Measurements from ENCODE around the gene FAM168A.

Gene FAM168A

DNA sequence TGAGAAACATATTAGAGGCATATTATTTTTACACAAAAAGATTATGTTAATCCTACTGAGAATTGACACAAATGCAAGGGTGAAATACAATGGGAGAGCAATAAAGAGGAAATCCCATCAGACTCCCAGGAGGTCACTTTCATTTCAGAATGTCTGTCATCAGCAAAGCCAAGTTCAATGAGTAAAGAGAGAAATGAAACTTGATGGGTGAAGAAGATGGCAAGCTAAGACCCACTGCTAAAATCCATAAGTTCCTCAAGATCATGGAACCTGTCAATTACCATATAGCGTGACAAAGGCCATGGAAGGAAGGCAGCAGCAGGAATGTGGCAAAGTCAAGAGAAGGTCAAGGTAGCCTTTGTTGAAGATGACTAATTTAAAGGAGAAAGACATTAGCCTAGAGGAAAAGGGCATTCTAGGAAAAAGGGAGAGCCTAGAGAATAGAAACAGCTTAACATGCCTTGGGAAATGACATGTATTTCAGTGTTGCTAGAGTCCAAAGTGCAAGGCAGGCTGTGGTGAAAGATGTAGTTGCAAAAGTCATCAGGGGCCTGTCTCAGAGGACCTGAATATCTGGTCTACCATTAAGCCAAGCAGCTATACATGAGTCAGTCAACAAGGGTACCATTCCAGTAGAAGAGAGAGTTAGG lies 43.1 kb downstream of the FAM168A start:
- no peak for DNase-seq

GRCh38 chr11:73553266-73553665 lies 44.6 kb downstream of the FAM168A start:
- DNase-seq, result no peak

GRCh38 chr11:73551677-73552076 lies 46.2 kb downstream of the FAM168A start:
- DNase-seq, result no peak

- DNase-seq, result no peak
These were observed 48.5 kb downstream of the FAM168A start for GRCh38 chr11:73549376-73549775.

DNA sequence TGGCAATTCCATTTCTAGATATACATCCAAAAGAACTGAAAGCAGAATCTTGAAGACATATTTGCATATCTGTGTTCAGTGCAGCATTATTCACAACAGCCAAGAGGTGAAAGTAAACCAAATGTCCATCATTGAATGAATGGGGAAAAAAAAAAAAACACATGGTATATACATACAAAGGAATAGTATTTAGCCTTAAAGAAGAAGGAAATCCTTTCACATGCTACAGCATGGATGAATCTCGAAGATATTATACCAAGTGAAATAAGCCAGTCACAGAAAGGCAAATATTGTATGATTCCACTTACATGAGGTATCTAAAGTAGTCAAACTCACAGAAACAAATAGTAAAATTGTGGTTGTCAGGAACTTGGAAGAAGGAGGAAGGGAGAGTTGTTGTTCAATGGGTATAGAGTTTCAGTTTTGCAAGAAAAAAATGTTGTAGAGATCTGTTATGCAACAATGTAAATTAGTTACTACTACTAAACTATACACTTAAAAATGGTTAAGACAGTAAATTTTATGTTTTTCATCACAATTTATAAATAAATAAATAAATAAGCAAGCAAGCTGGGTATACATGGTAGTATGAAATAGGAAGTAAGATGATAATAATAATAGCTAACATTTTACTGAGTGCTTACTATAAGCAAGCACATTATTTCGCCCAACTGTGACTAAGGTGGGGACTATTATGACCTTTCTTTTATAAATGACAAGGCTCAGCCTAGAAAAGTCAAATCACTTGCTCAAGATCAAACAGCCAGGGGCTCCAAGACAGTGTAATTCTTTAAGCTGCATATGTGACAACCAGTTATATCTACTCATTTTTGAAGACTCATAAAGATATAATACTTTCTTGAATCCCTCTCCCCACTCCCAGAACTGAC lies 50.0 kb downstream of the FAM168A start:
- DNase-seq, result no peak

- DNase-seq, result no peak
These were observed 55.7 kb downstream of the FAM168A start for GRCh38 chr11:73542175-73542574.

DNA sequence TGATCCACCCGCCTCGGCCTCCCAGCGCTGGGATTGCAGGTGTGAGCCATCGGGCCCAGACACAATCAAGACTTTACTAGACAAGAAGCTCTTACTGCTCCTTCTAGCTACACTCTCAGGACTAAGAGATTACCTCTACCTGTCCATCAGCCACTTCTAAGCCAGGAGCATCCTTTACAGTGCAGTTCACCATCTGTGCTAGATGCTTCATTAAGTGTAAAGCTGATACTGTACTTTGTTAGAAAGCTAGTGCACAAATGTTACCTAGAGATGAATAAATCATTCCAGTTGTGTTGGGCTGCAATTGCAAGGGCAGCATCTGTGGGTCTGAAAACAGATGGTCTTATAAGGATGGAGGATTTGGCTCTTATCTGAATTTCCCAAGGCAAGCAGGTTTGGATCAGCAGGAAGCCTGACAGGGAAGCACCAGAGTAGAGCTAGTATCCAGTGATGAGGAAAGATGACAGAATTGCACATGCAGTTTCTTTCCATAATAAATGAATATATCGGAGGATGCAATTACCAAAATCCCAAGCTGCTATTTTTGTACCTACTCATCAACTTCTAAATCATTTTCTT lies 58.3 kb downstream of the FAM168A start:
- DNase-seq, result no peak

DNA sequence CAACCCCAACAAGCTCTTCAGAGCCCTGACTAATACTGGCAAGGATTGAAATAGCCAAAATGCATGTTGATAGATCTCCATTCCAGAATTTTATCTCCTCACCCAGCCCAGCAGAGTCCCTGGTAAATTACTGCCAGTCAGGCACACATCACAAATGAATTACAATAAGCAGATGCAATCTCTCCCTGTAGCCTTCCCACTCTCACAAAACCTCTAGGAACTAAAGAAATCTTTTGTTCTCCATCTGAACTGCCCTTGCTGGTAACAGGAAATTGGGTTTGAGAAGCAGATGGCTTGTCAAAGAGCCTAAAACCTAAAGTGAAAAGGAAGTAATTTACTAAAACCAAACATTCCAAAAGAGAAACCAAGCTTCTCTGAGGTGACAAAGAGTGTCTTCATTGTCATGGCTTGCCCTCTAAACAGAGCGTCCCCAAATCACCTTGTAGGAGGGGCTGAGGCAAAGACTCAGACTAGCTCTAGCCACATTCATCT lies 59.5 kb downstream of the FAM168A start:
- no peak for DNase-seq

DNA sequence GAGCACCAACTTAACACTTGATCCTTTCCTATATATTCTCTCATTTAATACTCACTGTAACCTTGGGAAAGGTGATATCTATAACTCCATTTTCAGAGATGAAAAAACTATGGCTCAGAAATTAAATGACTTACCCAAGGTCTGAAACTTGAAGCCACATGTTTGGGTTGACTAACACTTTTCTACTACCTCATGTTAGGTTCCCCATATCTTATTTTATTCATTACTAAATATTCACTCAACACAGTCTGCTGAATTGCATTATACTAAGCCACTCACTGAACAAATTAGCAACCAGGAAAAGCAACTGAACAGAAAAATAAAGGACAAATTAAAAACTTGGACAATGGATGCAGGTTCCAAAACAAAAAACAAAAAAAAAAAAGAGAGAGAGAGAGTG lies 59.9 kb downstream of the FAM168A start:
- DNase-seq, result no peak

- no peak for DNase-seq
These were observed 61.0 kb downstream of the FAM168A start for GRCh38 chr11:73536961-73537360.

- DNase-seq, result no peak
These were observed 65.6 kb downstream of the FAM168A start for GRCh38 chr11:73532310-73532709.

DNA sequence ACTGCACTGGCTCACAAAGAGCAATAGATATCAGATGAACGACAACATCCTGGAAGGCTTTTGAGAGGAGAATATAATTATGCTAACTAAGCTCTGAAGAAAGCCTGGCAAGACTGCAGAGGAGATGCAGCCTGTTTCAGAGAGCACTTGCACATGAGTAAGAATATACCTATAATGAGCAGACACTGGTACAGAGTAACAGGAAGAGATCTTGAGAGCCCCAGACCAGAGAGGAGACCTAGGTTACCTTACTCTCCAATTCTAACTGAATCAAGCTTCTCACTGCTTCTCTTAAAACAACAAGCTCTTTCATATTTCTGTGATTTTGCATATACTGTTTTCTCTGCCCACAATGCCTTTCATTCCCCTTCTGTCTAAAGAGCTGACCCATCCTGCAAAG lies 66.5 kb downstream of the FAM168A start:
- DNase-seq, result no peak

- no peak for DNase-seq
These were observed 67.8 kb downstream of the FAM168A start for GRCh38 chr11:73530109-73530508.

- no peak for DNase-seq
These were observed 68.7 kb downstream of the FAM168A start for GRCh38 chr11:73529204-73529530.

DNA sequence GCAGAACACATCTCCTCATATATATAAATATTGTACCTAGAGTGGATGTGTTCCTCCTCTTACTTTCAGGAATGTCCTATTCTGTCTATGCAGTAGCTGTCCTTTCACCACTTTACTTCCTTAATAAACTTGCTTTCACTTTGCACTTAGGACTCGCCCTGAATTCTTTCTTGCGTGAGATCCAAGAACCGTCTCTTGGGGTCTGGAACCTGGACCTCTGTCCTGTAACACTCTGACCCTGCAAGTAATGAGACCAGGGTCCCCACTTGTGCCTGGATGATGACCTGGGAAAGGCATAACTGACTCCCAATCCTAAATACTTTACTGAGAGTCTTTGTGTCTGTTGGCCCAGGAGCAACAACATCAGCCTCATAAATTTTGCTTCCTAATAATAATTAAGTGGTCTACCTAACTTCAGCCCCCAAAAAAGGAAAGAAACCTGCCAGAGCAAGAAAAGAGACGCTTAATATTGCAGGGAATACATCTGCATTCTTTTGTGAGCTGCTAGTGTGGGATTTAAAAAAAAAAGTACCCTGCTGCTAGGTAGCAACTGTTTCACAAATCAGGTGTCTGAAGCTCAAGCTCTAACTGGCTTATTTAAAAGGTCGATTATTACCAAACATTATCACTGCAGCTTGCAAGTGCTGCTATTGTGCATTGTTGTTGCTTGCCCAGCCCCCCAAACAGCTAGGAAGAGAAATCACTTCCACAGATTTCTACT lies 69.3 kb downstream of the FAM168A start:
- no peak for DNase-seq

GRCh38 chr11:73528013-73528412 lies 69.9 kb downstream of the FAM168A start:
- DNase-seq, result no peak

DNA sequence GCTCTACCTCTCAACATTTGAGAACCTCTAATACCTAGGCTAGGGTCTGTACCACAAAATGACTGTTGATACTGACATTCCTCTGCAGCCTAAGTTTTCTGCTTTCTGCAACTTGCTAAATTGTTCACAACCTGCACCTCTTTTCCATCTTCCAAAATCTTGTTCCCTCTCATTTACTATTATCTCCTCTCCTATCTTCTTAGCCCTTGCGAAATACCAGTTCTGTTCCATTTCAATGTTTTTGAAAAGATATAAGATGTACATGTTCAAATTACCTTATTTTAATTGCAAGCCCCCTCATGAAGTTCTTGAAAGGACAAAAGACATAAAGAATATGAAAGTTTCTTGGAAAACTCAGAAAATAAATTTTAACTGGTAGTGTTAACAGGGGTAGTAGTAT lies 72.3 kb downstream of the FAM168A start:
- DNase-seq, result no peak

GRCh38 chr11:73524774-73525173 lies 73.1 kb downstream of the FAM168A start:
- DNase-seq, result no peak

DNA sequence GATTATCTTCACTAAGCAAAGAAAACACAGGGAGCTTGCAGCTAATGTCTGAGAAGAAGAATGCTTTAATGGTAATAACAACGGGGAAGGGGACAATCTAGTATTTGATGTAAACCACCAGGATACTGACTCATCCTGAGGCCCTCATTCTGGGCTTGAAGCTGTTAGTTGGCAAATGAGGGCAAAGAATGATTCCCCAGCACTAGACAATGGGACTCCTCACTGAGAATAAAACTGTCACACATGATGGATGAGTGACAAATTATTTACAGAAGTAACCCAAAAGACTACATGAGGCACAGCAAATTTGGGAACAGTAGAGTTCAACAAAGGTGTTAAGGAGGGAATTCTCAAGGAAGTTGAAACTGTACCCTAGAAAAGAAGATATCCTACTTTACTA lies 76.3 kb downstream of the FAM168A start:
- no peak for DNase-seq

- DNase-seq, result no peak
These were observed 77.4 kb downstream of the FAM168A start for GRCh38 chr11:73520353-73521061.

- DNase-seq, result no peak
These were observed 78.6 kb downstream of the FAM168A start for GRCh38 chr11:73519266-73519665.

DNA sequence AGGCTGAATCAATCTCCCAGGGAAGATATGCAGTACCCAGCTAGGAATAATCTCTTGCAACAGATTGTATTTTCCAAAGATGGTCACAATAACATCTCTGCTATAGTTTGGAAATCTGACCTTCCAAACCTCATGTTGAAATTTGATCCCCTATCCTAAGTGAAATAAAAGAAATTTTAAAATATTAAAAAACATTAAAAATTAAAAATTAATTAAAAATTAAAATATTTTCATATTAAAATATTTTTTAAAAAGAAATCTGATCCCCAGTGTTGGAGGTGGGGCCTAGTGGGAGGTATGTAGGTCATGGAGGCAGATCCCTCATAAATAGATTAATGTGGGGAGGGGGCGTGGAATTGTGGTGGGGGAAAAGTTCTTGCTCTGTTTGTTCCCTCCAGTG lies 79.7 kb downstream of the FAM168A start:
- no peak for DNase-seq

GRCh38 chr11:73516080-73516479 lies 81.8 kb downstream of the FAM168A start:
- DNase-seq, result no peak
